ENCODE results near the gene MEP1A. TPM values are rescaled to one million over a fixed set of nuclear protein-coding genes. Genes with fewer than 3 reads are reported as not detected.
"Not testable (repeated sequence)": the region's sequence is repeated elsewhere in the genome, so short reads cannot be mapped to it uniquely, and the experiment has no call there.

MEP1A gene
- total RNA-seq (ENCODE audit: insufficient read depth, low replicate concordance) = 2.2 TPM

GRCh38 chr6:46793138-46793537 lies at the start of gene MEP1A:
Gene MEP1A (plus strand): TSS chr6:46793389. CDS start chr6:46793399, 10 bp downstream.
- no peak for DNase-seq (ENCODE audit: low spot score)

DNA sequence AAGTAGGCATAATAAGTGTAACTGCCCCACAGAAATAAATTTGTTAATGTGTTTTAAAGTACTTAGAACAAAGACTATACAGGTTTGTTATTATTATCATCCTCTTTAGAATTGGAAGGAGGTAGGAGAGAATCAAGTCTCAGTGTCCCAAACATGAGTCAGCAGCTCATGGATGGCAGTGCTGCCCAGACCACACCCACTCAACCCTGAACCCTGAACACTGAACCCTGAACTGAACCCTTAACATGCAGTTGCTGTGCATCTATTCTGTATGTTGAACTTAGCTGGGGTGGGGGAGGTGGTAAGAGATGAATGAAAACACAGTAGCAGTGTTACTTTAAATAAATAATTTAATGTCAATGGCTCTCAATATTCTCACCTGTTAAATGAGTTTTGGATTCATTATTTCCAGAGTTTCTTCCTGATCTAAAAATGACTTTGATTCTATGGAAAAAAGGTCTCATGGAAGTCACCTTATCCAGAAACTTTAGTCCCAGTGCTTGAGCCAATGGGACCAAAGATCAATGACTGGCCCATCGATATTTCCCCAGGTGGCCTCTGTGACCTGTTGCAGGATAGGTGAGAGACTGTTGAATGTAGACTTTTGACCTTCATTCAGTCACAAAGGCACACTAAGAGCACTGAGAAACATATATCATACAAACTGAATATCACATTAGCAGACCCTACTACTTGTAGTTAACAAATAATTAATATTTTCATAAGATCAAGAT lies 49.6 kb upstream of the MEP1A start:
- no peak for DNase-seq (ENCODE audit: low spot score)

- not testable (repeated sequence) for DNase-seq (ENCODE audit: low spot score)
Observed at GRCh38 chr6:46744159-46744725, 48.9 kb upstream of the MEP1A start.

DNA sequence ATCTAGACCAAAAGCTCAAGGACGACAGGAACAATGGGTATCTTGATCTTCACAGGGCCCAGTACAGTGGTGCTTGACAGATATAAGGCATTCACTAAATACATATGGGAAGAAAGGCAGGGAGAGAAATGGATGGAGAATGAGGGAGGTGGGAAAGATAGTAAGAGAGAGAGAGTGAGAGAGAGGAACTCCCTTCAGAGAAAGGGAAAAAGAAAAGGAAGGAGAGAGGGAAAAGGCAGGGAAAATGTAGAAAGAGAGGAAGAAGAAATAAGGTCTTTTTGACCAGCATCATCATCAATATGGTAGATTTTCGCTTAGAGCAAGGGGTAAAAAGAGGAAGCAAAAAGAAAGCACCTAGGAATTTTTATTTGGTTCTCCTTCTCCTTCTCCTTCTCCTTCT lies 47.2 kb upstream of the MEP1A start:
- no peak for DNase-seq (ENCODE audit: low spot score)

DNA sequence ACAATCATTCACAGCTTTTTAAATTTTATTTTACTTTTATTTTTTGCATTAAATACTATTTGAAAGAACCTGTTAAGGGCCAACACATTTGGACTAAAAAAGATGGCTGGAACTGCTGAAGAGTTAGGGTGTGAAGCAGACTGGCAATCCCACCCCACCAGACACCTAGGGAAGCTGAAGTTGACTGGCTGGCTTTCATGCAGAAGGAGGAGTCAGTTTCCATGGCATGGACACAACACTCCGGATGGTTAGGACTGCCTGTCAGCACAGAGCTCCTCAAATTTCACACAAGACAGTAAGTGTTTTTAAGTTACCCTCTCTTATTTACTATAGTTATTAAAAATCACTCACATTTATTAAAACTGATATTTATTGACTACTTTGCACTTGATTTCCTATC lies 46.5 kb upstream of the MEP1A start, which contains the start of gene ANKRD66:
TSS of gene ANKRD66 (plus strand) at position 238 of the 400 bp plus-strand sequence. CDS start 5,016 bp downstream, outside the sequence.
- peak; percentile 6 for DNase-seq (ENCODE audit: low spot score)

DNA sequence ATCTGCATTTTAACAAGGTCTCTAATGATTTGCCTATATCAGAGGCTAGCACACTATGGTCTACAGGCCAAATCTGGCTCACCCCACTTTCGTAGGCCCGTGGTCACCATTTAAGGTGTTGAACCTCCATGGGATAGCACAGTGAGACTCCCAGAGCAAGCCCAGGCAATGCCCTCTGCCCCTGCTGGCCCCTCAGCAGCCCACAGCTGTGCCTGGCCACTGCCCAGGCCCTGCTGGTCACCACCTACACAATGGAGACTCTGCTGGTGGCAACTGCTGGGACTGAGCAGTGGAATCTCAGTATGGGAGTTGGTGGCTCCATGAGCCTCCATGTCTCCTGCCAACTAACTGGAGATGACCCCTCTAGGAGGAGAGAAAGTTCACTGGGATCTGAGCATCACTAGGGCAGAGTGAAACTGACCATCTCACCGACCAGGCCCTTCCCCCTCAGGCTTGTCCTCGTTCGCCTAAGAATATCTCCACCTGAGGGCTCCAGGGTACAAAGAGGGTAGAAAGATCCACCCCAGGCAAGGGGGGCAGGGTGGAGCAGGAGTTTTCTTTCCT lies 44.2 kb upstream of the MEP1A start:
- no peak for DNase-seq (ENCODE audit: low spot score)

GRCh38 chr6:46749731-46750130 lies 43.5 kb upstream of the MEP1A start:
- no peak for DNase-seq (ENCODE audit: low spot score)

DNA sequence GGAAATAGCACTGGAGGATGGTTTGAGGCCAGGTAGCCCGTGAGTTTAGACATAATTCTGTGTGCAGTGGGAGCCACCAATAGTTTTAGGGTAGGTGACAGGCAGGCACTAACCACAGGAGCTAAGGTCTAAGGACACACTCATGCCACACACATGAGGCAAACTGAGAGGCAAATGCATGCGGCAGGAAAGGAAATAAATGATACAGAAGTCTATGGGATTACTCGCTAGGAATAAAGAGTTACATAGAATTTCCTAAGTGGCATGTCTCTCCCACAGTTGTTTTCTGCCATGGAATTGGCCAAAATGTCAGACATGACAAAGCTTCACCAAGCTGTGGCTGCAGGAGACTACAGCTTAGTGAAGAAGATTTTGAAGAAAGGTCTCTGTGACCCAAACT lies 41.5 kb upstream of the MEP1A start:
- no peak for DNase-seq (ENCODE audit: low spot score)

- no peak for DNase-seq (ENCODE audit: low spot score)
Observed at GRCh38 chr6:46755865-46756264, 37.3 kb upstream of the MEP1A start.

- DNase-seq (ENCODE audit: low spot score) = peak; percentile 30
Observed at GRCh38 chr6:46756469-46757213, 36.5 kb upstream of the MEP1A start.

GRCh38 chr6:46757214-46757596 lies 36.0 kb upstream of the MEP1A start:
- DNase-seq (ENCODE audit: low spot score) = no peak

DNA sequence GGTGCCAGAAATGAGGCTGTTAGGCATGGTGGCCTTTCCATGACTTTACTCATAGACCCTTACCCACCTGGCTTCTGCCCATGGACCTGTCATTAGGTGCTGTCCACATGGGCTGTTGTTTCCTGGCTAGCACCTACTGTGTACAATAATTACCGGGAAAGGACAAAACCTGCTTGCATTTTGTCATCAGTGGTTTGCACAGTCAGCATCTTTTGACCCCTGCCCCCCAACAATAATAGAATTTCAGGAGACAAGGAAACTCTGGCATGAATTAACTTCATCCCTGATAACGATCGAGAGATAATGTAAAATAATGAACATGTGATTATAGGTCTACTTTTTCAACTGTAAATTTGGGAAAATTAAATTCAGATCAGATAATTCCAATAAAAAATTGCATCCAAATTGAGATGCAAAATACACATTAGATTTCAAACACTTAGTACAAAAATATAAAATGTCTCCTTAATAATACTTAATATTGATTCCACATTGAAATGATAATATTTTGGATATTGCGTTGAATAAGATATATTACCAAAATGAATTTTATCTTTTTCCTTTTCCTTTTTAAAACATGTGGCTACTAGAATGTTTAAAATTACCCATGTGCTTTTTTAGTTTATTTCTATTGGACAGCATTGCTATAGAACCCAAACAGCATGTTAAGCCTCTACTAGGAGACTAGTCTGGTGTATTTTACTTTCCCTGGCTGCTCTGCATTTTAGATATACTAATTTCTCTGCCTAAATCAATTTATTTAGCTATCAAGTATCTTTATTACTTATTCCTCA lies 34.0 kb upstream of the MEP1A start:
- no peak for DNase-seq (ENCODE audit: low spot score)

- no peak for DNase-seq (ENCODE audit: low spot score)
Observed at GRCh38 chr6:46760925-46761324, 32.3 kb upstream of the MEP1A start.

GRCh38 chr6:46763466-46763865 lies 29.7 kb upstream of the MEP1A start:
- no peak for DNase-seq (ENCODE audit: low spot score)

GRCh38 chr6:46764280-46764679 lies 28.9 kb upstream of the MEP1A start:
- DNase-seq (ENCODE audit: low spot score) = not testable (repeated sequence)

GRCh38 chr6:46764961-46765360 lies 28.2 kb upstream of the MEP1A start:
- no peak for DNase-seq (ENCODE audit: low spot score)

- DNase-seq (ENCODE audit: low spot score) = no peak
Observed at GRCh38 chr6:46772016-46772415, 21.2 kb upstream of the MEP1A start.

DNA sequence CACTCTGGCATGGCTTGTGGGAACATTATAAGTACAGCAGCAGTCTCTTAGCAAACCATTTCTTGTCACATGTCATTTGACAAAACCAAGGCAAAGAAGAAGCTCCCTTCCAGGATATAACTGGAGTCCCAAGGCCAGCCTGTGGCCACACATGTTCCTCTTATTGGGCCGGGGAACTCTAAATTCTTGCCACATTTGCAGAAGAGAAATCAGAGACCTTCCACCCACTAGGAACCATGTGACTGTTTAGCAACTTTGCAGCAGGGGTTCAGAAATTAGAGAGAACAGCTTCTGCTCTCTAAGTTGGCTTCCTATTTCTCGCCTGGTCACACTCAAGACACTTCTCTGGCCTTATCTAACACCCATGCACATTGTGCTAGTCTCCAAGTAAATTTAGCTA lies 20.4 kb upstream of the MEP1A start:
- DNase-seq (ENCODE audit: low spot score) = peak; percentile 61

GRCh38 chr6:46773201-46773855 lies 19.9 kb upstream of the MEP1A start:
- DNase-seq (ENCODE audit: low spot score) = no peak

DNA sequence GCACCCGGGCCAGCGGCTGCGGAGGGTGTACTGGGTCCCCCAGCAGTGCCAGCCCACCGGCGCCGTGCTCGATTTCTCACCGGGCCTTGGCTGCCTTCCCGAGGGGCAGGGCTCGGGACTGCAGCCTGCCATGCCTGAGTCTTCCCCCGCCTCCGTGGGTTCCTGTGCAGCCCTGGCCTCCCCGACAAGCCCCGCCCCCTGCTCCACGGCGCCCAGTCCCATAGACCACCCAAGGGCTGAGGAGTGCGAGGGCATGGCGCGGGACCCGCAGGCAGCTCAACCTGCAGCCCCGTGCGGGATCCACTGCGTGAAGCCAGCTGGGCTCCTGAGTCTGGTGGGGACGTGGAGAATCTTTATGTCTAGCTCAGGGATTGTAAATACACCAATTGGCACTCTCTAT lies 18.5 kb upstream of the MEP1A start:
- DNase-seq (ENCODE audit: low spot score) = not testable (repeated sequence)
